AG09319 (cell line): Measurements from ENCODE around the gene LLGL2.

Experiments
- DNase-seq: peaks from one replicate; pipeline ENCODE4 v3.0.0-alpha.2; 2010; ENCODE audit warnings: low read depth; ENCODE audit errors: extremely low read depth
- TF ChIP-seq, protein P1 (sequence below): IDR thresholded peaks from 2 replicates; pipeline ENCODE4 v1.5.1; 2011; ENCODE audit warnings: low read depth, mild to moderate bottlenecking, inconsistent platforms, low read length, moderate library complexity

LLGL2 gene

DNA sequence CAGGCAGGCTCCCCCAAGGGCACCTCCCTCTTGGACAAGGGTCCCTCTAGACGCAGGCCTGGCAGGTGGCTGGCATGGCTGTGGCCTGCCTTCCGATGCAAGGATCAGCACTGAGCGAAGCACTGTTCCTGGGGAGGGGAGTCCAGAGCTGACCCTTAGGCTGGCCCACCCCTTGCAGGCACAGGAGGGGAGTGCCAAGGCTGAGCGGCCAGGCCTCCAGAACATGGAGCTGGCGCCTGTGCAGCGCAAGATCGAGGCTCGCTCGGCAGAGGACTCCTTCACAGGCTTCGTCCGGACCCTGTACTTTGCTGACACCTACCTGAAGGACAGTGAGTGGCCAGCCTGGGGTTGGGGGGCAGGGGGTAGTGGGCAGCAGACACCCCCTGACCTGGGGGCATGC is 45.3 kb downstream of the LLGL2 start:
- DNase-seq, result no peak
- TF ChIP-seq, protein P1, sequence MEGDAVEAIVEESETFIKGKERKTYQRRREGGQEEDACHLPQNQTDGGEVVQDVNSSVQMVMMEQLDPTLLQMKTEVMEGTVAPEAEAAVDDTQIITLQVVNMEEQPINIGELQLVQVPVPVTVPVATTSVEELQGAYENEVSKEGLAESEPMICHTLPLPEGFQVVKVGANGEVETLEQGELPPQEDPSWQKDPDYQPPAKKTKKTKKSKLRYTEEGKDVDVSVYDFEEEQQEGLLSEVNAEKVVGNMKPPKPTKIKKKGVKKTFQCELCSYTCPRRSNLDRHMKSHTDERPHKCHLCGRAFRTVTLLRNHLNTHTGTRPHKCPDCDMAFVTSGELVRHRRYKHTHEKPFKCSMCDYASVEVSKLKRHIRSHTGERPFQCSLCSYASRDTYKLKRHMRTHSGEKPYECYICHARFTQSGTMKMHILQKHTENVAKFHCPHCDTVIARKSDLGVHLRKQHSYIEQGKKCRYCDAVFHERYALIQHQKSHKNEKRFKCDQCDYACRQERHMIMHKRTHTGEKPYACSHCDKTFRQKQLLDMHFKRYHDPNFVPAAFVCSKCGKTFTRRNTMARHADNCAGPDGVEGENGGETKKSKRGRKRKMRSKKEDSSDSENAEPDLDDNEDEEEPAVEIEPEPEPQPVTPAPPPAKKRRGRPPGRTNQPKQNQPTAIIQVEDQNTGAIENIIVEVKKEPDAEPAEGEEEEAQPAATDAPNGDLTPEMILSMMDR, result no peak

DNA sequence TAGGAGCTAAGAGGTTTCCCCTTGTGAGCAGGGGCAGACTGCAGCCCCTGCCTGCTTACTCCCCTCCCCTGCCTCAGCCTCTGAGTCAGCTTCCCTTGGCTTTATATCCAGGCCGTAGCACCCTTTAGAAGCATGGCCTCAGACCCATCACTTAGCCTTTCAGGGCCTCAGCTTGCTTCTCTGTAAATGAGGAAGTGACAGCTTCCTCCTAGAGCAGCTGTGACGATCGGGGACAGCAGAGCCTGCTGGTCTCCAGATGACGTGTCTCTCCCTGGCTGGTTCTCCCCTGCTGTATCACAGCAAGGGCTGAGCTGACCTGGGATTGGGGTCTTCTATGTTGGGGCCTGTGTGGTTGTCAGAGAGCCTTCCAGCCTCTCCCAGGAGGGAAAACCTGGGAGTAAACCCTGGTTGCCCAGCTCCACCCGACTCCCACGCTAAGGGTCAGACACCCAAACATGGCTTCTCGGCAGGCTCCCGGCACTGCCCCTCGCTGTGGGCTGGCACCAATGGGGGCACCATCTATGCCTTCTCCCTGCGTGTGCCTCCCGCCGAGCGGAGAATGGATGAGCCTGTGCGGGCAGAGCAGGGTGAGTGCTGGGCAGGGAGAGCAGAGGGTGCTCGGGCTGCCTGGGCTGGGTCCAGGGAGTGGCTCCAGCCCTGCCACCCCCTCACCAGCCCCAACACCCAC is 45.8 kb downstream of the LLGL2 start:
- DNase-seq, result no peak

DNA sequence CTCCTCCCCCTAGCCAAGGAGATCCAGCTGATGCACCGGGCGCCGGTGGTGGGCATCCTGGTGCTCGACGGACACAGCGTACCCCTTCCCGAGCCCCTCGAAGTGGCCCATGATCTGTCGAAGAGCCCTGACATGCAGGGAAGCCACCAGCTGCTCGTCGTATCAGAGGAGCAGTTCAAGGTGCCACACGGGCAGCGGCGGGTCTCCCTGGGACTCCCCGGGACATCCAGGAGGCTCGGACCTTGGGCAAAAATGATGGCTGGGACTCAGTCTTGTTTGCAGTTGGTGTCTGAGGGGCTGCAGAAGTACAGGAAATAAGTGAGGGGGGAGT is 46.4 kb downstream of the LLGL2 start:
- DNase-seq, result no peak
- TF ChIP-seq, protein P1, result no peak

More for the DNA sequence above, 45.8 kb downstream of the LLGL2 start:
- TF ChIP-seq, protein P1, result no peak

DNA sequence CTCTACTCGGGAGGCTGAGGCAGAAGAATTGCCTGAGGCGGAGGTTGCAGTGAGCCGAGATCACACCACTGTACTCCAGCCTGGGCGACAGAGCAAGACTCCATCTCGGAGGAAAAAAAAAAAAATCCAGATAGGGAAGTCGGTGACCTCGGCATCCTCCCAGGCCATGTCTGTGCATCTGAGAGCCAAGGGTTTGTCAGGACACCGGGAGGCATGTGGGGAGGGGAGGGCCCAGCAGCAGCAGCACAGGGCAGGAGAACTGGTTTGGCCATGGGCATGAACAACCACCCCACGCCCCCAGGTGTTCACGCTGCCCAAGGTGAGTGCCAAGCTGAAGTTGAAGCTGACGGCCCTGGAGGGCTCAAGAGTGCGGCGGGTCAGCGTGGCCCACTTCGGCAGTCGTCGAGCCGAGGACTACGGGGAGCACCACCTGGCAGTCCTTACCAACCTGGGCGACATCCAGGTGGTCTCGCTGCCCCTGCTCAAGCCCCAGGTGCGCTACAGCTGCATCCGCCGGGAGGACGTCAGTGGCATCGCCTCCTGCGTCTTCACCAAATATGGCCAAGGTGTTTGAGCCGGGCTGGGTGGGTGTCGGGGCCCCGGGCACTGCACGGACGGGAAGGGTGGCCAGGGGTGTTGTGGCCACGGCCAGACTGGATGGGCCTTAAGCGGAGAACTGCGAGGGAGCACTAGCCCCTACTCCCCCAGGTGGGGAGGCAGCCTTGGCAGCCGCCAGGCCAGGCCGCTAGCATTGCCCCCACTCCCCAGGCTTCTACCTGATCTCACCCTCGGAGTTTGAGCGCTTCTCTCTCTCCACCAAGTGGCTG is 47.4 kb downstream of the LLGL2 start:
- TF ChIP-seq, protein P1, result no peak
- no peak for DNase-seq

DNA sequence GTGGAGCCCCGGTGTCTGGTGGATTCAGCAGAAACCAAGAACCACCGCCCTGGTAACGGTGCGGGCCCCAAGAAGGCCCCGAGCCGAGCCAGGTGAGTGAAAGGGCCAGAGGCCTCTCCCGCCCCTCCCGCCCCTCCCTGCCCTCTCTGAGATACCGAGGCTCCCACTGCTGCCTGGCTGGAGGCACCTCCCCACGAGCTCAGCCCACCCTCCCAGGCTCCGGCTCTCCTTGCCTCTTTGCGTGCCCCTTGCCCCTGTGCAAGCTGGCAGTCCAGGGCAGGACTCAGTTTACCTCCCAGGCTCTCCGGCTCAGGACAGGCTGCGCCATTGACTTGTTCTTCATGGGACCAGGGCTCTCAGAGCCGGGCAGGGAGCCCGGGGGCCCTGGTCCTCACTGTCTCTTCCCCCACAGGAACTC is 48.1 kb downstream of the LLGL2 start:
- no peak for DNase-seq
- TF ChIP-seq, protein P1, result no peak

DNA sequence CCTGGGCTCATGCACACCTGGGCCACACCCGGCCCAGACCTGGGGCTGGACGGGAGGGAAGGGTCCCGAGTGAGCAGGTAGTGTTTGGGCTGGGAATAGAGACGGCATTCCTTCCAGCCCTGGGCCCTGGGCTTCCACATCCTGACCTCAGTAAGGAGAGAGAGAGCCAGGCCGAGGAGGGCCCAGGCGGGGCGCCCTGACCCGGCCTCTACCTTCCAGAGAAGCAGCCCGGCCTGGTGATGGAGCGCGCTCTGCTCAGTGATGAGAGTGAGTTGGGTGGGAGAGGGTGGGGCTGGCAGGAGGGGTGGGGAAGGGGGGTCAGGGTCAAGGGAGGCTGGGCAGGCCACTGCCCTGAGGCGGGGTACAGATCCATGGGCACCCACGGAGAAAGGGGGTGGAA is 48.5 kb downstream of the LLGL2 start:
- TF ChIP-seq, protein P1, result no peak
- no peak for DNase-seq

DNA sequence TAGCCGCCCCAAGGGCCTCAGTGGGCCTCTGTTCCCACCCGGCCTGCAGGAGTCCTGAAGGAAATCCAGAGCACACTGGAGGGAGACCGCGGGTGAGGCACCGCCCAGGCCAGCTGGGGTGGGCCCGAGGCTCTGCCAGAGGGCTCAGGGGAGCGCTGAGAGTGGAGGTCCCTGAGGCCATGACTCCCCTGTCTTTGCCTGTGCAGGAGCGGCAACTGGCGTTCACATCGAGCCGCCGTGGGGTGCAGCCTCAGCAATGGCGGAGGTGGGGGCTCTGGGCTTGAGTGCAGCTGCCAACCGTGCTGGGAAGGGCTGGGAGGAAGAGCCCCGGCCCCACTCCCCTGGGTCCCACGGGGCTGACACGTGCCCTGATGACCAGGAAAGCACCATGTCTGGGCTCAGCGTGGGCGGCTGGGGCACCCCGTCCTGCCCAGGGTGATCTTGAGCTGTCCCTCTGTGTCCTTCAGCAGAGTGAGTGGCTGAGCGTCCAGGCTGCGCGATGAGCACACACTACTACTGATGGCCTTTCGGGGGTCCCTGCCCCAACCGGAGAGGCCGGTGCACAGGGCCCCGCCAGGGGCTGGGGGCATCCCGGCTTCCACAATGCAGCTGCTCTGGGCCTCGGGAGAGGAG is 49.0 kb downstream of the LLGL2 start:
- no peak for DNase-seq
- TF ChIP-seq, protein P1, result no peak
